GM23338 (cell line): ENCODE measurements around the gene TTLL5. TPM values are rescaled to one million over a fixed set of nuclear protein-coding genes. Genes with fewer than 3 reads are reported as not detected.

Experiments used
- ATAC-seq: fragments of 200-7000 bp; cut with Tn5 transposase; 3 replicates; pipeline ENCODE4 v1.9.1; 2020
- DNase-seq: peaks from one replicate; pipeline ENCODE4 v3.0.0-alpha.2; 2015; ENCODE audit warnings: low spot score
- H2AFZ ChIP-seq: fragments of 200-600 bp; sonication (generic); 2 replicates; pipeline ENCODE4 v1.8.0; 2016; ENCODE audit warnings: antibody characterized with exemption, mild to moderate bottlenecking, moderate library complexity
- H3F3A ChIP-seq: fragments of 200-600 bp; sonication (generic); replicated peaks from 2 replicates; pipeline ENCODE4 v1.8.0; 2017; ENCODE audit warnings: antibody characterized with exemption, mixed run types, low read depth
- H3K27ac ChIP-seq: fragments of 200-600 bp; sonication (generic); 2 replicates; pipeline ENCODE4 v1.6.1; 2016; ENCODE audit warnings: low read depth
- H3K27me3 ChIP-seq: fragments of 200-600 bp; sonication (generic); 2 replicates; pipeline ENCODE4 v1.8.0; 2016; ENCODE audit warnings: mild to moderate bottlenecking, mixed run types, moderate library complexity; ENCODE audit not compliant: insufficient read depth
- H3K36me3 ChIP-seq: fragments of 200-600 bp; sonication (generic); 2 replicates; pipeline ENCODE4 v1.8.0; 2016; ENCODE audit warnings: mild to moderate bottlenecking; ENCODE audit not compliant: insufficient read depth
- H3K4me1 ChIP-seq: fragments of 200-600 bp; sonication (generic); 2 replicates; pipeline ENCODE4 v1.8.0; 2016; ENCODE audit warnings: mild to moderate bottlenecking, moderate library complexity; ENCODE audit not compliant: insufficient read depth
- H3K4me2 ChIP-seq: fragments of 200-600 bp; sonication (generic); 2 replicates; pipeline ENCODE4 v1.7.1; 2017; ENCODE audit warnings: mixed run types
- H3K4me3 ChIP-seq: fragments of 200-600 bp; sonication (generic); 2 replicates; pipeline ENCODE4 v1.6.1; 2016; ENCODE audit warnings: mixed run types
- H3K79me2 ChIP-seq: fragments of 200-600 bp; sonication (generic); replicated peaks from 2 replicates; pipeline ENCODE4 v1.8.0; 2017; ENCODE audit warnings: mild to moderate bottlenecking; ENCODE audit not compliant: insufficient read depth
- H3K9me2 ChIP-seq: fragments of 200-600 bp; sonication (generic); 2 replicates; pipeline ENCODE4 v1.8.0; 2017; ENCODE audit not compliant: insufficient read depth
- H4K20me1 ChIP-seq: fragments of 200-600 bp; sonication (generic); replicated peaks from 2 replicates; pipeline ENCODE4 v1.8.0; 2017; ENCODE audit warnings: mild to moderate bottlenecking; ENCODE audit not compliant: insufficient read depth
- H3K27ac Mint-ChIP-seq: 2 replicates; pipeline ENCODE4 v1.8.0; 2020; ENCODE audit warnings: inconsistent platforms, mild to moderate bottlenecking, moderate library complexity, mixed read lengths
- H3K27me3 Mint-ChIP-seq: 3 replicates; pipeline ENCODE4 v1.8.0; 2022; ENCODE audit warnings: low read depth, mild to moderate bottlenecking, moderate library complexity, mixed read lengths, inconsistent platforms; ENCODE audit not compliant: insufficient read depth, poor library complexity
- H3K36me3 Mint-ChIP-seq: 3 replicates; pipeline ENCODE4 v1.8.0; 2021; ENCODE audit warnings: low read depth, mild to moderate bottlenecking, inconsistent platforms, moderate library complexity, mixed read lengths
- H3K4me1 Mint-ChIP-seq: 3 replicates; pipeline ENCODE4 v1.8.0; 2020; ENCODE audit warnings: mild to moderate bottlenecking, inconsistent platforms, mixed read lengths
- H3K4me3 Mint-ChIP-seq: 3 replicates; pipeline ENCODE4 v1.8.0; 2021; ENCODE audit warnings: moderate library complexity, mild to moderate bottlenecking, inconsistent platforms, mixed read lengths
- H3K9me3 Mint-ChIP-seq: 3 replicates; pipeline ENCODE4 v1.8.0; 2020; ENCODE audit warnings: moderate library complexity, mild to moderate bottlenecking, inconsistent platforms, mixed read lengths
- EZH2 ChIP-seq: fragments of 200-600 bp; sonication (generic); IDR thresholded peaks from one replicate; pipeline ENCODE4 v1.8.0; 2017; ENCODE audit warnings: antibody characterized with exemption, mild to moderate bottlenecking, low read depth; ENCODE audit not compliant: unreplicated experiment
- EZH2phosphoT487 ChIP-seq: fragments of 200-600 bp; sonication (generic); IDR thresholded peaks from one replicate; pipeline ENCODE4 v1.8.1; 2018; ENCODE audit warnings: antibody characterized with exemption; ENCODE audit not compliant: unreplicated experiment
- JUNB ChIP-seq: IDR thresholded peaks from one replicate; pipeline ENCODE4 v1.6.1; 2016; ENCODE audit warnings: antibody characterized with exemption; ENCODE audit not compliant: unreplicated experiment
- NANOG ChIP-seq: IDR thresholded peaks from 2 replicates; pipeline ENCODE4 v1.6.1; 2016; ENCODE audit warnings: antibody characterized with exemption, borderline replicate concordance
- POLR2AphosphoS5 ChIP-seq: IDR thresholded peaks from 2 replicates; pipeline ENCODE4 v1.6.1; 2016; ENCODE audit warnings: antibody characterized with exemption, low read depth
- STAT1 ChIP-seq: IDR thresholded peaks from one replicate; pipeline ENCODE4 v1.6.1; 2016; ENCODE audit warnings: antibody characterized with exemption; ENCODE audit not compliant: unreplicated experiment
- ZNF114 ChIP-seq: fragments of 250-450 bp; sonication (Bioruptor Pico); IDR thresholded peaks from 2 replicates; pipeline ENCODE4 v1.5.0; 2020; ENCODE audit warnings: mild to moderate bottlenecking, moderate library complexity
- ZNF331 ChIP-seq: fragments of 250-450 bp; sonication (Bioruptor Pico); IDR thresholded peaks from 2 replicates; pipeline ENCODE4 v1.5.0; 2020; ENCODE audit warnings: low read depth, mild to moderate bottlenecking, moderate library complexity
- polyA plus RNA-seq: library from polyadenylated mRNA; unstranded; fragments of >200 nt; fragmentation: Nextera tagmentation; extraction: Ambion mirVana; gene quantifications from 2 replicates; pipeline ENCODE4 v1.2.1, GENCODE V29; 2016
- total RNA-seq: library from RNA; depleted of rRNA; stranded (reverse); fragments of >200 nt; shearing (Covaris generic); gene quantifications from 2 replicates; pipeline ENCODE4 v1.2.3, GENCODE V29; 2014
- TF ChIP-seq, protein P1 (sequence below): IDR thresholded peaks from one replicate; pipeline ENCODE4 v1.6.1; 2018; ENCODE audit warnings: antibody characterized with exemption; ENCODE audit not compliant: unreplicated experiment
- TF ChIP-seq, protein P2 (sequence below): IDR thresholded peaks from 2 replicates; pipeline ENCODE4 v1.6.1; 2016; ENCODE audit warnings: antibody characterized with exemption
- TF ChIP-seq, protein P3 (sequence below), 2 experiments: fragments of 200-600 bp in 1 of 2; sonication (generic) in 1 of 2; conservative IDR thresholded peaks; 2 replicates each; pipeline versions ENCODE4 v1.5.1 to v1.6.1; 2016 to 2017; ENCODE audit warnings: antibody characterized with exemption in 2 of 2, low read depth in 2 of 2, mild to moderate bottlenecking in 2 of 2, moderate library complexity in 1 of 2

TTLL5 gene
- total and polyA plus RNA-seq, 2 experiments from 2014 or later: 33.5 to 35.4 TPM

DNA sequence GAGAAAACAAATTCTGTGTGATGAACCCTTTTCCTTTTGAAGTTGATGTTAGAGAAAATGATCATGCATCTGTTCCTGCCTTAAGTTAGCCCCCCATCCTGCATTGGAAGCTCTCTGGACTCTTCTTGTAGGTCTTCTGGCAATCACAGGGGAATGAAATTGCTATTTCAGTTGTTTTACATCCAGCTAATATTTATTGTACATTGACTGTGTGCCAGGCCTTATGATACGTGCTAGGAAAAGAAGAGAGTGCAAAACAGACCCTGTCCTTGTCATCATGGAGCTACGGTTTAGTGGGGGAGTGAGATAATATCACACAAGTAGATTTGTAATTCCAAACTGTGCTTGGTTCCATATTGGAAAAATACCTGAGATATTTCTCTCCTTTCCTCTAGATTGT, 202.2 kb downstream of the TTLL5 start (continued):
- TF ChIP-seq, protein P1, sequence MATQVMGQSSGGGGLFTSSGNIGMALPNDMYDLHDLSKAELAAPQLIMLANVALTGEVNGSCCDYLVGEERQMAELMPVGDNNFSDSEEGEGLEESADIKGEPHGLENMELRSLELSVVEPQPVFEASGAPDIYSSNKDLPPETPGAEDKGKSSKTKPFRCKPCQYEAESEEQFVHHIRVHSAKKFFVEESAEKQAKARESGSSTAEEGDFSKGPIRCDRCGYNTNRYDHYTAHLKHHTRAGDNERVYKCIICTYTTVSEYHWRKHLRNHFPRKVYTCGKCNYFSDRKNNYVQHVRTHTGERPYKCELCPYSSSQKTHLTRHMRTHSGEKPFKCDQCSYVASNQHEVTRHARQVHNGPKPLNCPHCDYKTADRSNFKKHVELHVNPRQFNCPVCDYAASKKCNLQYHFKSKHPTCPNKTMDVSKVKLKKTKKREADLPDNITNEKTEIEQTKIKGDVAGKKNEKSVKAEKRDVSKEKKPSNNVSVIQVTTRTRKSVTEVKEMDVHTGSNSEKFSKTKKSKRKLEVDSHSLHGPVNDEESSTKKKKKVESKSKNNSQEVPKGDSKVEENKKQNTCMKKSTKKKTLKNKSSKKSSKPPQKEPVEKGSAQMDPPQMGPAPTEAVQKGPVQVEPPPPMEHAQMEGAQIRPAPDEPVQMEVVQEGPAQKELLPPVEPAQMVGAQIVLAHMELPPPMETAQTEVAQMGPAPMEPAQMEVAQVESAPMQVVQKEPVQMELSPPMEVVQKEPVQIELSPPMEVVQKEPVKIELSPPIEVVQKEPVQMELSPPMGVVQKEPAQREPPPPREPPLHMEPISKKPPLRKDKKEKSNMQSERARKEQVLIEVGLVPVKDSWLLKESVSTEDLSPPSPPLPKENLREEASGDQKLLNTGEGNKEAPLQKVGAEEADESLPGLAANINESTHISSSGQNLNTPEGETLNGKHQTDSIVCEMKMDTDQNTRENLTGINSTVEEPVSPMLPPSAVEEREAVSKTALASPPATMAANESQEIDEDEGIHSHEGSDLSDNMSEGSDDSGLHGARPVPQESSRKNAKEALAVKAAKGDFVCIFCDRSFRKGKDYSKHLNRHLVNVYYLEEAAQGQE: no peak
- TF ChIP-seq, protein P2, sequence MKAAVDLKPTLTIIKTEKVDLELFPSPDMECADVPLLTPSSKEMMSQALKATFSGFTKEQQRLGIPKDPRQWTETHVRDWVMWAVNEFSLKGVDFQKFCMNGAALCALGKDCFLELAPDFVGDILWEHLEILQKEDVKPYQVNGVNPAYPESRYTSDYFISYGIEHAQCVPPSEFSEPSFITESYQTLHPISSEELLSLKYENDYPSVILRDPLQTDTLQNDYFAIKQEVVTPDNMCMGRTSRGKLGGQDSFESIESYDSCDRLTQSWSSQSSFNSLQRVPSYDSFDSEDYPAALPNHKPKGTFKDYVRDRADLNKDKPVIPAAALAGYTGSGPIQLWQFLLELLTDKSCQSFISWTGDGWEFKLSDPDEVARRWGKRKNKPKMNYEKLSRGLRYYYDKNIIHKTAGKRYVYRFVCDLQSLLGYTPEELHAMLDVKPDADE: no peak
- no peak for TF ChIP-seq STAT1
- TF ChIP-seq NANOG: no peak
- no peak for TF ChIP-seq EZH2
- TF ChIP-seq, protein P3, sequence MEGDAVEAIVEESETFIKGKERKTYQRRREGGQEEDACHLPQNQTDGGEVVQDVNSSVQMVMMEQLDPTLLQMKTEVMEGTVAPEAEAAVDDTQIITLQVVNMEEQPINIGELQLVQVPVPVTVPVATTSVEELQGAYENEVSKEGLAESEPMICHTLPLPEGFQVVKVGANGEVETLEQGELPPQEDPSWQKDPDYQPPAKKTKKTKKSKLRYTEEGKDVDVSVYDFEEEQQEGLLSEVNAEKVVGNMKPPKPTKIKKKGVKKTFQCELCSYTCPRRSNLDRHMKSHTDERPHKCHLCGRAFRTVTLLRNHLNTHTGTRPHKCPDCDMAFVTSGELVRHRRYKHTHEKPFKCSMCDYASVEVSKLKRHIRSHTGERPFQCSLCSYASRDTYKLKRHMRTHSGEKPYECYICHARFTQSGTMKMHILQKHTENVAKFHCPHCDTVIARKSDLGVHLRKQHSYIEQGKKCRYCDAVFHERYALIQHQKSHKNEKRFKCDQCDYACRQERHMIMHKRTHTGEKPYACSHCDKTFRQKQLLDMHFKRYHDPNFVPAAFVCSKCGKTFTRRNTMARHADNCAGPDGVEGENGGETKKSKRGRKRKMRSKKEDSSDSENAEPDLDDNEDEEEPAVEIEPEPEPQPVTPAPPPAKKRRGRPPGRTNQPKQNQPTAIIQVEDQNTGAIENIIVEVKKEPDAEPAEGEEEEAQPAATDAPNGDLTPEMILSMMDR (conservative IDR thresholded peaks at IDR 0.05; ENCODE audit: low read depth in 2 of 2): no peak
- no peak for TF ChIP-seq POLR2AphosphoS5
- no peak for TF ChIP-seq EZH2phosphoT487
- TF ChIP-seq JUNB: no peak
- TF ChIP-seq ZNF114 (CRISPR knock-in tag): no peak

DNA sequence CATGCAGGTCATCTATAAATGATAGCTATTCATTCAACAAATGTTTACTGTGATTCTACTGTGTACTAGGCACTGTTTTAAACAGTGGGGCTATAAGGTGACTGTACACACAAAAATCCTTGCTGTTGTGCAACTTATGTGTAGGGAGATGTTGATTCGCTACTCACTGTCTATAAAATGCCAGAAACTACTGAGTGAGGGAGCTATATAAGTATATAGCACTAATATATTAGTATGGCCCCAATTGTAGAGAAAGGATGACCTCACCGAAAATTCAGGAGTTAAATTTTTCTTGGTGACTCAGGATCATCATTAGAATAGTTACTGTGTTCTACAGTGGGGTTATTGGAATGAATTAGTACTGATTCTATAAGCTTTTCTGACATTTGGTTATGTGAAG, 203.3 kb downstream of the TTLL5 start:
- H3K27me3 ChIP-seq: peaks cover 48% of the 10 kb centered on the region
- Mint-ChIP-seq H3K4me3 (no peak overlapping the region), H3K27me3 (peaks cover 32% of the 10 kb centered on the region), H3K36me3 (no peaks in the 10 kb centered on the region; the same call in 2 of the 3 replicates), H3K27ac (no peak overlapping the region), H3K9me3 (no peaks in the 10 kb centered on the region), H3K4me1 (peaks cover 36% of the 10 kb centered on the region)
- DNase-seq: no peak
- peaks cover 31% of the 10 kb centered on the region for H3K4me1 ChIP-seq
- no peaks in the 10 kb centered on the region for H3F3A ChIP-seq
- no peaks in the 10 kb centered on the region for H3K79me2 ChIP-seq
- H3K9me2 ChIP-seq: no peaks in the 10 kb centered on the region
- no peak for ATAC-seq
- no peak overlapping the region for H3K27ac ChIP-seq
- H3K36me3 ChIP-seq: no peaks in the 10 kb centered on the region
- H2AFZ ChIP-seq: no peak overlapping the region
- no peak overlapping the region for H3K4me2 ChIP-seq
- H3K4me3 ChIP-seq: no peak overlapping the region
- peaks cover 25% of the 10 kb centered on the region for H4K20me1 ChIP-seq
- TF ChIP-seq EZH2phosphoT487: no peak
- no peak for TF ChIP-seq EZH2
- no peak for TF ChIP-seq NANOG
- TF ChIP-seq ZNF331: no peak
- no peak for TF ChIP-seq POLR2AphosphoS5
- no peak for TF ChIP-seq ZNF114 (CRISPR knock-in tag)
- TF ChIP-seq, protein P1: no peak
- TF ChIP-seq, protein P2: no peak
